ENCODE results near the gene PKP4. TPM values are rescaled to one million over a fixed set of nuclear protein-coding genes. Genes with fewer than 3 reads are reported as not detected.

Gene PKP4
- total RNA-seq, 1 experiment from 2014 or later = 62.8 TPM

DNA sequence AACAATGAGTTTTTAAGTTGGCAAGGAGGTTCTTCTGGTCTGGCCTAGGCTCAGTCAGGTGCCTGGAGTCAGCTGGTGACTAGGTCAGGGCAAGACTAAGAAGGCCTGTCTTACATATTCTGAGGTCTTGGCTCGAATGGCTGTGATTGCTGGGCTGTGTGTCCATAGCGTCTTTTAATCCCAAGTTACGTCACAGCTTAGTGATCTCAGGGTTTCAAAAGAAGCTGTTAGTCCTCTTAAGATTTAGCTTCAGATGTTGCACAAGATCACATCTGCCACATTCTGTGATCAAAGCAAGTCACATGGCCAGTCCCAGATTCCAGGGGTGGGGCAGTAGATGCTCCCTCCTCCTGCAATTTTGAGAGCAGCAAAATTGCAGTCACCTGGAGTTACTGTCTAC is 61.3 kb downstream of the PKP4 start:
- no peak overlapping the region for H3K4me3 ChIP-seq
- no peak for DNase-seq
- no peaks in the 10 kb centered on the region for H3K4me1 ChIP-seq
- H3K27me3 ChIP-seq = no peaks in the 10 kb centered on the region
- no peak overlapping the region for H3K27ac ChIP-seq
- H3K9me3 ChIP-seq (replicated peaks) = no peaks in the 10 kb centered on the region; the same call in 1 of the 2 replicates
- H3K36me3 ChIP-seq = peaks cover 14% of the 10 kb centered on the region

- H3K36me3 ChIP-seq = peaks cover 14% of the 10 kb centered on the region
- no peaks in the 10 kb centered on the region for H3K27me3 ChIP-seq
- no peak overlapping the region for H3K27ac ChIP-seq
These were observed 62.7 kb downstream of the PKP4 start for GRCh38 chr2:158519481-158519880.

DNA sequence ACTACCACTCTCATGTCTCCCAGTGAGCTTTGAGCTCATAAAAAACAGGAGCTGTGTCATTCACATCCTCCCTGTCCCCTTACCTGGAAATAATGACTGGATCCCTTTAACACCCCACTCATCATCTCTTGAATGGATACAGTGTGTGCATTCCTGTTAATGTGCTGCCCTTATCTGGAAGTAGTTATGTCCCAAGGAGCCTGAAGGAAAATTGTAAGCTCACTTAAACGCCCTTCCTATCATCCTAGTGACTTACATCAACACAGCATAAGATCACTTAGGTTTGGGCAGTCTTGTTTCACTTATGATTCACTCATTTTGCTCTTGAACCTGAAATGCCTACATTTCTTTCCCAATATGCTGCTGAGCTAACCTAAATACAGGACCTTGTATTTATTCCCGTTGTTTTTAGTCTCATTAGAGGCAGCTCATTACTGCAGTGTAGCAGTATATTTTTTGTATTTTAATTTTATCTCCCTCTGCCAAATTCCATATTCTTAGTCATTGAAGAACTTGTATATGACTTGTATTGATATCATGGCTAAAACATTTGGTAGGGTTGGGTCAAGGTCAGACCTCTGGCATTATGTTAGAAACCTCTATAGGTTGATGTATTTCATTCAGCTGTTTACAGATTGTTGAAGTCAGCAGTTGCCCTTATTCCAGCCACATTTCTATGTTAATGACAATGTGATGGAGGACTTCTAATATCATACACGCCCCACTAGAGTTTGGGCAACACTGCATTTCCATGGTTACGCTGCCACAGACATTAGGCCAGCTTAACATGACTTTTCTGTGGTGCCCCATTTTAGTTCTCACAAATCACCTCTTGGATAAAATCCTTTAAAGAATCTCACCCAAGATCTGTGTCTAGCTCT is 72.9 kb downstream of the PKP4 start:
- DNase-seq = no peak
- Histone ChIP-seq H3K27ac (no peak overlapping the region), H3K4me3 (no peak overlapping the region), H3K36me3 (peaks cover 12% of the 10 kb centered on the region; the same call in 1 of the 2 replicates), H3K4me1 (no peaks in the 10 kb centered on the region), H3K27me3 (no peaks in the 10 kb centered on the region), H3K9me3 (replicated peaks) (no peaks in the 10 kb centered on the region)

More at GRCh38 chr2:158519481-158519880, 62.7 kb downstream of the PKP4 start:
- no peak for DNase-seq
- no peaks in the 10 kb centered on the region for H3K4me1 ChIP-seq
- no peaks in the 10 kb centered on the region; the same call in 1 of the 2 replicates for H3K9me3 ChIP-seq (replicated peaks)
- no peak overlapping the region for H3K4me3 ChIP-seq

GRCh38 chr2:158530829-158531228 is 74.1 kb downstream of the PKP4 start:
- Histone ChIP-seq H3K27me3 (no peaks in the 10 kb centered on the region), H3K9me3 (replicated peaks) (no peaks in the 10 kb centered on the region), H3K27ac (no peak overlapping the region), H3K36me3 (peaks cover 16% of the 10 kb centered on the region; the same call in 1 of the 2 replicates), H3K4me3 (no peak overlapping the region), H3K4me1 (no peaks in the 10 kb centered on the region)
- no peak for DNase-seq

GRCh38 chr2:158533009-158533408 is 76.3 kb downstream of the PKP4 start:
- no peaks in the 10 kb centered on the region for H3K9me3 ChIP-seq (replicated peaks)
- H3K36me3 ChIP-seq = peaks cover 19% of the 10 kb centered on the region; the same call in 1 of the 2 replicates
- H3K4me1 ChIP-seq = no peaks in the 10 kb centered on the region
- no peaks in the 10 kb centered on the region for H3K27me3 ChIP-seq
- H3K4me3 ChIP-seq = no peak overlapping the region
- no peak overlapping the region for H3K27ac ChIP-seq
- DNase-seq = no peak

- DNase-seq = peak; percentile 49 to 85
- Histone ChIP-seq H3K4me3 (no peak overlapping the region), H3K36me3 (peaks cover 41% of the 10 kb centered on the region), H3K27ac (peak overlapping the region; percentile 76), H3K4me1 (peaks cover 35% of the 10 kb centered on the region), H3K27me3 (no peaks in the 10 kb centered on the region), H3K9me3 (replicated peaks) (no peaks in the 10 kb centered on the region; the same call in 1 of the 2 replicates)
These were observed 82.6 kb downstream of the PKP4 start for GRCh38 chr2:158539176-158540005.

- Histone ChIP-seq H3K9me3 (replicated peaks) (no peaks in the 10 kb centered on the region; the same call in 1 of the 2 replicates), H3K4me3 (no peak overlapping the region), H3K36me3 (peaks cover 58% of the 10 kb centered on the region), H3K27me3 (no peaks in the 10 kb centered on the region), H3K4me1 (peaks cover 35% of the 10 kb centered on the region), H3K27ac (no peak overlapping the region)
- no peak for DNase-seq
These were observed 85.8 kb downstream of the PKP4 start for GRCh38 chr2:158542577-158542976.

DNA sequence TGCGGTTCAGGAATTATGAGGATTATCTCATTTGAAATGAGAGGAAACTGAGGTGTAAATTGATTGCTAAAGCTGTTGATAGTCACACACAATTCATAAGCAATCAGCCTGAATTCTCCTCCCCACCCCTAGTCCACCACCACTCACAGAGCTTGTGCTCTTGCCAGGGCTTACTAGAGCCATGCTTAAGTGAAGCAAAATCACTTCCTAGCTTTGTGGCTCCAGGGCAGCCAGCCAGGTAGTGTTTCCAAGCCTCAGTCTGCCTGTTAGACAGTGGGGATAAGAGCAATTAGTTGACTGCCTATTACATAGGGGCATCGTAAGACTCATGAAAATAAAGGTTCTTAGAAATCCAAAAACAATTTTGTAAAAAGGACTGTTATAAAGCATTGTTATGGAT is 87.2 kb downstream of the PKP4 start:
- H3K4me1 ChIP-seq = peaks cover 30% of the 10 kb centered on the region
- H3K27me3 ChIP-seq = no peaks in the 10 kb centered on the region
- no peaks in the 10 kb centered on the region; the same call in 1 of the 2 replicates for H3K9me3 ChIP-seq (replicated peaks)
- H3K36me3 ChIP-seq = peaks cover 64% of the 10 kb centered on the region
- no peak overlapping the region for H3K4me3 ChIP-seq
- DNase-seq = no peak
- H3K27ac ChIP-seq = no peak overlapping the region

GRCh38 chr2:158544998-158545397 is 88.2 kb downstream of the PKP4 start:
- no peak for DNase-seq
- Histone ChIP-seq H3K4me3 (no peak overlapping the region), H3K9me3 (replicated peaks) (no peaks in the 10 kb centered on the region; the same call in 1 of the 2 replicates), H3K36me3 (peaks cover 64% of the 10 kb centered on the region), H3K27ac (no peak overlapping the region), H3K4me1 (peaks cover 19% of the 10 kb centered on the region), H3K27me3 (no peaks in the 10 kb centered on the region)

GRCh38 chr2:158546412-158547144 is 89.8 kb downstream of the PKP4 start:
- Histone ChIP-seq H3K27ac (no peak overlapping the region), H3K4me1 (peaks cover 11% of the 10 kb centered on the region), H3K9me3 (replicated peaks) (no peaks in the 10 kb centered on the region; the same call in 1 of the 2 replicates), H3K4me3 (no peak overlapping the region), H3K36me3 (peaks cover 51% of the 10 kb centered on the region), H3K27me3 (no peaks in the 10 kb centered on the region)
- DNase-seq = no peak

- Histone ChIP-seq H3K27me3 (no peaks in the 10 kb centered on the region), H3K4me1 (no peaks in the 10 kb centered on the region), H3K36me3 (peaks cover 15% of the 10 kb centered on the region), H3K9me3 (replicated peaks) (no peaks in the 10 kb centered on the region), H3K27ac (no peak overlapping the region), H3K4me3 (no peak overlapping the region)
- no peak for DNase-seq
These were observed 96.5 kb downstream of the PKP4 start for GRCh38 chr2:158553257-158553656.

- DNase-seq = no peak
- Histone ChIP-seq H3K4me3 (no peak overlapping the region), H3K9me3 (replicated peaks) (no peaks in the 10 kb centered on the region), H3K36me3 (peaks cover 12% of the 10 kb centered on the region), H3K4me1 (no peaks in the 10 kb centered on the region), H3K27me3 (no peaks in the 10 kb centered on the region), H3K27ac (no peak overlapping the region)
These were observed 98.2 kb downstream of the PKP4 start for GRCh38 chr2:158554996-158555395.

DNA sequence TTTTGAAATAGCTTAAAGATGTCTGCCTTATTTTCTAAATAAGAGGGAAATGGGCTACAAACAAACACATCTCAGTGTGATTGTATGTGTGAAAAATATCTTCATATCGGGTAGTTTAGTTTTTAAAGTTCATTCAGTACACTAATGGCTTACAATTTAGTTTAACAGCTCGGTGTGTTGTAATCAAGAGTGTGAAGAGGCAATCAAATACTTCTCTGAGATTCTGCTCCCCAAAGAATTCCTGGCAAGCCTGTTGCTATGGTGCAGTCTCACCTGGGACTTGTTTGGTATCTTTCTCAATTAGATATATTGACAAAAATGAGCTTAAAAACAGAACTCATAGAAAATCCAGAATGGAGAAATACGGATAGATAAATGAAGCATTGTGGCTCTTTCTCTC is 99.4 kb downstream of the PKP4 start:
- no peaks in the 10 kb centered on the region for H3K4me1 ChIP-seq
- no peak overlapping the region for H3K4me3 ChIP-seq
- no peaks in the 10 kb centered on the region for H3K27me3 ChIP-seq
- H3K27ac ChIP-seq = no peak overlapping the region
- peaks cover 13% of the 10 kb centered on the region for H3K36me3 ChIP-seq
- no peak for DNase-seq
- H3K9me3 ChIP-seq (replicated peaks) = no peaks in the 10 kb centered on the region

- no peak overlapping the region for H3K27ac ChIP-seq
- H3K9me3 ChIP-seq (replicated peaks) = no peaks in the 10 kb centered on the region
- H3K27me3 ChIP-seq = no peaks in the 10 kb centered on the region
- no peak overlapping the region for H3K4me3 ChIP-seq
- no peaks in the 10 kb centered on the region for H3K4me1 ChIP-seq
- peaks cover 10% of the 10 kb centered on the region for H3K36me3 ChIP-seq
- DNase-seq = no peak
These were observed 101.0 kb downstream of the PKP4 start for GRCh38 chr2:158557752-158558151.

Measured in SJCRH30 (cell line).